HG03558 (cell line): Measurements from ENCODE around the gene INTS2.
"Not testable (repeated sequence)": the region's sequence is repeated elsewhere in the genome, so short reads cannot be mapped to it uniquely, and the experiment has no call there.

Experiments
- ATAC-seq: cut with Tn5 transposase; IDR thresholded peaks from one replicate; pipeline ENCODE4 v1.9.1; 2021; ENCODE audit warnings: moderate number of reproducible peaks; ENCODE audit not compliant: unreplicated experiment; ENCODE audit errors: extremely low read depth

INTS2 gene

GRCh38 chr17:61895391-61895790 is 32.4 kb downstream of the INTS2 start:
- no peak for ATAC-seq

GRCh38 chr17:61894310-61894709 is 33.5 kb downstream of the INTS2 start:
- not testable (repeated sequence) for ATAC-seq

DNA sequence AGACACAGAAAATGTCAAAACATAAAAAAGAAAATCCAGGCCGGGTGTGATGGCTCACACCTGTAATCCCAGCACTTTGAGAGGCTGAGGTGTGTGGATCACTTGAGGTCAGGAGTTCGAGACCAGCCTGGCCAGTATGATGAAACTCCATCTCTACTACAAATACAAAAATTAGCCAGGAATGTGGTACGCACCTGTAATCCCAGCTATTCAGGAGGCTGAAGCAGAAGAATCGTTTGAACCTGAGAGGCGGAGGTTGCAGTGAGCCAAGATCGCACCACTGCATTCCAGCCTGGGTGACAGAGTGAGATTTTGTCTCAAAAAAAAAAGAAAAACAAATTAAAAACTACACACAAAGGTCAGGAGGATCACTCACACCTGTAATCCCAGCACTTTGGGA is 40.0 kb downstream of the INTS2 start:
- ATAC-seq = not testable (repeated sequence)

DNA sequence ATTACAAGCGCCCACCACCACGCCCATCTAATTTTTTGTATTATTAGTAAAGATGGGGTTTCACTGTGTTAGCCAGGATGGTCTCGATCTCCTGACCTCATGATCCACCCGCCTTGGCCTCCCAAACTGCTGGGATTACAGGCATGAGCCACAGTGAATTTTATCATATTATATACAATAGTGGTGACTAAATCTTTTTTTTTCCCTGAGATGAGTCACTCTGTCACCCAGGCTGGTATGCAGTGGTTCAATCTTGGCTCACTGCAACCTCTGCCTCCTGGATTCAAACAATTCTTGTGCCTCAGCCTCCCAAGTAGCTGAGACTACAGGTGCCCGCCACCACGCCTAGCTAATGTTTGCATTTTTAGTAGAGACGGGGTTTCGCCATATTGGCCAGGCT is 41.9 kb downstream of the INTS2 start:
- ATAC-seq = not testable (repeated sequence)

GRCh38 chr17:61884864-61885263 is 42.9 kb downstream of the INTS2 start:
- no peak for ATAC-seq

- no peak for ATAC-seq
Measured at GRCh38 chr17:61880589-61881102, 47.1 kb downstream of the INTS2 start.

- ATAC-seq = no peak
Measured at GRCh38 chr17:61878984-61879612, 48.7 kb downstream of the INTS2 start.

GRCh38 chr17:61878520-61878919 is 49.3 kb downstream of the INTS2 start:
- no peak for ATAC-seq

DNA sequence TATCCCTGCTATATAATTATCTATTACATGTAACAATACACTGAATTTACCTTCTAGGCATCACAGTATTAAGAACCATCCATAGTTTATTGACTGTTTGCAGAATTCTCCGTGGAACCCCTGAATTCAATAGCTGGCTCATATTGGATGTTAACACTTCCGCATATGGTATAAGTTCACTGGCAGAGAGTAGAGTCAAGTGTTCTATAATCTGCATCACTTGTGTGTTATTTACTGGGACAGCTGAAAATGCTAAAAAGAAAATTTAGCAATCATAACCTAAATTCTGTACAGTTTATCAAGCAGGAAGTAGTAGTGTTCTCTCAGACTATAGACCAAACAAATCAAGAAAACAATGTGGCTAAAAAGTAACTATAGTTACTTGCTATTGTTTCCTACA is 49.9 kb downstream of the INTS2 start:
- no peak for ATAC-seq

GRCh38 chr17:61875804-61876203 is 52.0 kb downstream of the INTS2 start:
- ATAC-seq = no peak

DNA sequence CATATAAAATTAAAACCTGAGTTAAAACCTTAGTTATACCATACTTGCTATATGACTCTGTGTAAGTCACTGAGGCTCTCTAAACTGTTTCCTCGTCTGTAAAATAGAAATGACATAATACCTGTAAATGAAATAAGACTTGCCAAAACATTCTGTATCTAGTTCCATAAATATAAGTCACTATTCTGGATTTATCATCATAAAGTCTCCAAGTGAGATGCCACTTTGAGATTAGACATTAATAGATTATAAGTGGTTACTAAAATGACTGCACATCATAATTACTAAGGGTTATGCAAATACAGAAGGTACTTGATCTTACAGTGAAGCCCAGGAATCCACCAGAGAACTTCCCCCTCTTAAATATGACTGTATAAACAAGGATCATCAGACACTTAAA is 52.5 kb downstream of the INTS2 start:
- ATAC-seq = no peak

DNA sequence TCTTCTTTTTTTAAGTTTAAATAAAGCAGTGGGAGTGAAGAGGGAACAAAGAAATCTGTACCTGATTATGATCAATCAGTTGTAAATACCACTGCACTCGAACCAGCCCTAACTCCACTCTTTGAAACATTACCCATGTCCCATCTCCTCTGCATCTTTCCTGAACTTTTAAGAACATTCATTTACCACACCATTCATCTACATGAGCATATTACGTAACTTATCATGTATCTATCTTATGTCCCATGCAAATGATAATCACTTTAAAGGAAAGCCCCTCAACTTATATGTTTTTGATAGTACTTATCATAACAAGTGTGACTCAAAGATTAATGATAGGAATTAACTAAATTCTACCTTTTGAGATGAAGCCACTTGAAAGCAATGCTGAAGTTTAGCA is 53.7 kb downstream of the INTS2 start:
- no peak for ATAC-seq

DNA sequence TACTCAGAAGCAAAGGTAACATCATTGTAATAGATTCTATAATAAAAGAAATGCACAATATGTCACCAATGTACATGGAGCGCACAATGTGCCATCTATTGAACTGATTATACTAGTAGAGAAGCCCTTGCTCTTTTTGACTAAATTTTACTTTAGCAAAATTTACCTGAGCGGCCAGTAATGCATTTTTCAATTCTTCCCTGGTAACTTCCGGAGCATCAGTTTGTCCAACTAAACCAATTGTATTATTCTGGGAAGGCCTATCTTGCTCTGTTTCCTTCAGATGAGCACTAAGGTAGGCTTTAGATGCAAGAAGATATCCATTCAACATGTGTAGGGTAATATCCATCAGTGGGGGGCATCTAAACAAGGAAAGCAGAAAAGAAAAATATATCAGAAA is 55.7 kb downstream of the INTS2 start:
- ATAC-seq = no peak

DNA sequence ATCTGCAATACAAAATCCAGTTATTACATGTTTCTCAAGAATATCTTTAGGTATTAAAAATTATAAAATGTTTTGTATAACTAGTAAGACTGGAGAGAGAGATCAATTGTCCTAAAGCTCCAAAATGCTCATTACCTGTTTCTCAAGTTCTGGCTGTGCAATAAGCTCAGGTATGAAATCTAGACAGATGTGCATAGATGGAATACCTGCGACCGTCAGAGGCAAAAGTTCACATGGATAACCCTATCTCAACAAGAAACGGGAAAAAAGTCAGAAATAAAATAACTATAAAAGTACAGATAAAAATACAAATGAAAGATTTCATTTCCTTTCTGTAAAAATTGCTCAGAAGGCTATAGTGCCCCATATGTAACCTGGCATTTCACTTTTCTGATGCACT is 58.6 kb downstream of the INTS2 start:
- no peak for ATAC-seq

GRCh38 chr17:61868074-61868473 is 59.7 kb downstream of the INTS2 start:
- no peak for ATAC-seq

DNA sequence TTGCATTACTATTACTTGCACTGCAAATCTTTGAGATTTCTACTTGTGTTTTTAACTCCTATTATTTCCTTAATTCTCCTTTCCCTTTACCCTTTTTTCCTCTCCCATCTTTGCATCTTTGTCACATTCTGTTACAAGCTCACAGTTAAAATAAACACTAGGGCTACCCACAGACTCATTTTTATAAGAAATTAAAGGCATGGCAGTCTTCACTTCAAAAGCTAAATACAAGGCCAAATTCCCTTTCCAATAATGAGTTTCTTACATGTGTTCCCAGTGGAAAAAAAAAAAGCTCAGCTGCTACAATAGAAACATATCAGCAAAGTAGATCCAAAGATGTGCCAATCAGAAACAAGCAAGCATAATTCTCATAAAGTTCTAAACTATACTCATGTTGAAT is 60.7 kb downstream of the INTS2 start:
- ATAC-seq = no peak

GRCh38 chr17:61863801-61864126 is 64.0 kb downstream of the INTS2 start:
- ATAC-seq = no peak

GRCh38 chr17:61862975-61863800 is 64.6 kb downstream of the INTS2 start, which contains the start of gene BRIP1:
TSS of gene BRIP1 (minus strand) at chr17:61863528. CDS start at chr17:61861539, 1,989 bp downstream.
- peak; percentile 51 for ATAC-seq

DNA sequence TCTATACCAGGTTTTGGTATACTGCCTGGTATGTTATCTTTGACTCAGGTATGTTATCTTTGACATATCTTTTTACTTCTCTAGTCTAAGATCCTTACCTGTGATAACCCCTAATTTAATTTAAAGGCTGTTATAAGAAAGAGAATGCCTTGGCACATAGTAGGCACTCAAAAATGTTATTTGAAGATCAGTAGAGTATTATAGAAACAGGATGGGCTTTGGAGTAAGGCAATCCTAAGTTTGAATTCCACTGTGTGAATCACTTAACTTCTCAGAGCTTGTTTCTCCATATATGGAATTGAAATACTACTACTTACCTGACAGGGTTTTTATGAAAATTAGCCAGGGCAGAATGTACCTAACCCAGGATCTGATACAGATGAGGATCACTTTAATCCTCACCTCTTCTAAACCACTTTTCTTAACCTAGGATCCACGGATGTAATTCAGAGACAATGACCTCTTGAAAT is 65.6 kb downstream of the INTS2 start:
- ATAC-seq = no peak

- not testable (repeated sequence) for ATAC-seq
Measured at GRCh38 chr17:61860397-61860796, 67.4 kb downstream of the INTS2 start.

DNA sequence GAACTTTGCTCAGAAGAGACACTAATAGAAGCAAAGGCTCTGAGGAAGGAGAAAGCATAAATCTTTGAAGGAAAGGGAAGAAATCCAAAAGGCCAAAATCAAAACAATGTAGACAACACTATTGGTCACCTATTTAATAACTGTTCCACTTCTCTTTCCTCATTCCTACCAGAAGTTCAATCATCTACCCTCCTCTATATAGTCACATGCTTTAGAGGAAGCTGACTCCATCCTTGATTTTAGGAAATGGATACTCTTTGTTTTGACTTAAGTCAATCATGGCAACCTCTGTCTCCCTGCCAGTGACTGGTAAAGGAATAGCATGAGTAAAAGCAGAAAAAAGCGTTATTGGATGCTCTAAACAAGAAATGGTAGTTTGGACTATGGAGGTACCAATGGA is 71.7 kb downstream of the INTS2 start:
- no peak for ATAC-seq

DNA sequence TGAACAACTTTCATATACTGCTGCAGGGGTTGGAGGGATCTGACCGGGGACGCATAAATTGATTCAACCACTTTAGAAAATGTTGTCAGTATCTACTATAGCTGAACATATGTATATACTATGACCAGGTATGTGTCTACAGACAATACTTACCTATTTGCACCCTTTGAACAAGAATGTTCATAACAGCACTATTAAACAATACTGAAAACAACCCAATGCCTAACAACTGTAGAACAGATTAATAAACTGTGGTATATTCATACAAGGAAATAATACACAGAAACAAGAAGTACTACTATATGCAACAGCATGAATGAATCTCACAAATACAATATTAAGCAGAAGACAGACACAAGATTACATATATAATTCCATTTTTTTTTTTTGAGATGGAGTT is 74.9 kb downstream of the INTS2 start:
- no peak for ATAC-seq
